22Rv1 (cell line): ENCODE results near the gene KIF7.

Experiments
- CTCF ChIP-seq: fragments of 450-650 bp; IDR thresholded peaks from 2 replicates; pipeline ENCODE4 v1.5.1; 2017; ENCODE audit warnings: mild to moderate bottlenecking
- ZFX ChIP-seq: fragments of 450-650 bp; IDR thresholded peaks from 2 replicates; pipeline ENCODE4 v1.6.1; 2017; ENCODE audit warnings: antibody characterized with exemption, borderline replicate concordance

GRCh38 chr15:89578146-89578545 is 77.1 kb downstream of the KIF7 start:
- no peak for TF ChIP-seq CTCF
- no peak for TF ChIP-seq ZFX
